ENCODE data around the gene UNC80.
A peak's percentile ranks its signal among the peaks of the same experiment; 100 is the strongest.

UNC80 gene

GRCh38 chr2:209922116-209922515 lies 150.5 kb downstream of the UNC80 start:
- TF ChIP-seq, protein P1, sequence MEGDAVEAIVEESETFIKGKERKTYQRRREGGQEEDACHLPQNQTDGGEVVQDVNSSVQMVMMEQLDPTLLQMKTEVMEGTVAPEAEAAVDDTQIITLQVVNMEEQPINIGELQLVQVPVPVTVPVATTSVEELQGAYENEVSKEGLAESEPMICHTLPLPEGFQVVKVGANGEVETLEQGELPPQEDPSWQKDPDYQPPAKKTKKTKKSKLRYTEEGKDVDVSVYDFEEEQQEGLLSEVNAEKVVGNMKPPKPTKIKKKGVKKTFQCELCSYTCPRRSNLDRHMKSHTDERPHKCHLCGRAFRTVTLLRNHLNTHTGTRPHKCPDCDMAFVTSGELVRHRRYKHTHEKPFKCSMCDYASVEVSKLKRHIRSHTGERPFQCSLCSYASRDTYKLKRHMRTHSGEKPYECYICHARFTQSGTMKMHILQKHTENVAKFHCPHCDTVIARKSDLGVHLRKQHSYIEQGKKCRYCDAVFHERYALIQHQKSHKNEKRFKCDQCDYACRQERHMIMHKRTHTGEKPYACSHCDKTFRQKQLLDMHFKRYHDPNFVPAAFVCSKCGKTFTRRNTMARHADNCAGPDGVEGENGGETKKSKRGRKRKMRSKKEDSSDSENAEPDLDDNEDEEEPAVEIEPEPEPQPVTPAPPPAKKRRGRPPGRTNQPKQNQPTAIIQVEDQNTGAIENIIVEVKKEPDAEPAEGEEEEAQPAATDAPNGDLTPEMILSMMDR (IDR thresholded peaks at IDR 0.05; ENCODE audit: low read depth, low read length), result no peak
- DNase-seq (ENCODE audit: extremely low read depth, low read depth), result no peak

- DNase-seq (ENCODE audit: extremely low read depth, low read depth), result no peak
- TF ChIP-seq, protein P1 (IDR thresholded peaks at IDR 0.05; ENCODE audit: low read depth, low read length), result no peak
Observed at GRCh38 chr2:209929369-209929768, 157.7 kb downstream of the UNC80 start.

DNA sequence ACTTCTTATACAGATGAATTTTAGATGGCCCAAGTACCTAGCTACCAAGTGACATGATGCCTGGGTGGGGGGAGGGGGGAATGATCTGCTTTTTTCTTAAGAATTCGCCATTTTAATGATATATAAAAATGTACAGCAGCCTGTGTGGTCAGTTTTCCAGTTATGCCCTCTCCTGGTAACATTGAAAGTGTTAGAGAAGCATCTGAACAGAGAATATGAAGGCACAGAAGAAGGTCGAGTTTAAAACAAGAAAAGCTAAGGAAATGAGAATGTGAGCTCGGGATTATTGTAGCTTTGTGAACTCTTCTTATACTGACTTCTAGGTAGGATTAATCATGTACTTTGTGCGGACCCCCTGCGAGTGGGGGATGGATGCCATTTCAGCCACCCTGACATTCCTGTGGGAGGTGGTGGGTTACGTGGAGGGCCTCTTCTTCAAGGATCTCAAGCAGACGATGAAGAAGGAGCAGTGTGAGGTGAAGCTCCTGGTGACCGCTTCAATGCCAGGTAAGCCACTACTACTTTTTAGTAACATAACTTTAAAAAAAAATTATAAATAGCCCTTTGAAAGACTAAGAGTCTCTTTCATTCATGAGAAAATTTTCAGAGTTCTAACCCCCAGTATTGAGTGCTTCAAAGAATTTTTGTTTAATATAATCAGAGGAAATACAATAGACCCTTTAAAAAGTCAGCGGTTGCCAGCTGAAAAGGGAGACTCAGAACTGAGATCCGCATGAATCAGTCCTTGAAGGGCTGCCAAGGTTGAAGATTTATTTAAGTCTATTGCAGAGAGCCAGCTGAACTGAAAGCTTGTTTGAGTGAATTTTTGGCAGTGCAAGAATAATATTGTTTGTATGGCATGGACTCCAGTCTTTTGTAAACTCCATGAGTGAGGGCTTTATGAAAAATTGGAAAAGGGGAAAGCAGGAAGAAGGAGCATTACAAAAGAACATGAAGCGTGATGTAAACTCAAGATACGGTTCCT lies 162.2 kb downstream of the UNC80 start:
- peak; percentile 3 for DNase-seq (ENCODE audit: extremely low read depth, low read depth)

GRCh38 chr2:209936106-209936666 lies 164.6 kb downstream of the UNC80 start:
- TF ChIP-seq, protein P1 (IDR thresholded peaks at IDR 0.05; ENCODE audit: low read depth, low read length), result no peak
- DNase-seq (ENCODE audit: extremely low read depth, low read depth), result no peak

More for the DNA sequence above, 162.2 kb downstream of the UNC80 start:
- TF ChIP-seq, protein P1 (IDR thresholded peaks at IDR 0.05; ENCODE audit: low read depth, low read length), result no peak

DNA sequence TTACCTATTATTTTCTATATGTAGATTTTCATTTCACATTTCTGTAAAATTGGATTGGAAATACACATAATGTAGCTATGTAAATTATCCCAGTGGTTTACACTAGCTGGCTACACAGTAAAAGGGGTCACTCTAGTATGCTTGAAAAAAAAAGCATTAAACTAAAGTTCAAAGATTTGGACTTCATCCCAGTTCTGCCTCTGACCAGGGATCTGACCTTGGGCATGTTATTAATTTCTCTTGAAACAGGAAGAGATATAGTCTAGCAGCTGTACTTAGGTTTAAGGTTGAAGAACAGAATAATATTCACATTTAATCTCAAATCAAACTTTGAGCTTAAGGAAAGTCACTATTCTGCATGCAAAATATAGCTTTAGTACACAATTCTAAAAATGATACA lies 166.3 kb downstream of the UNC80 start:
- TF ChIP-seq, protein P1 (IDR thresholded peaks at IDR 0.05; ENCODE audit: low read depth, low read length), result no peak
- no peak for DNase-seq (ENCODE audit: extremely low read depth, low read depth)

- TF ChIP-seq, protein P1 (IDR thresholded peaks at IDR 0.05; ENCODE audit: low read depth, low read length), result no peak
- no peak for DNase-seq (ENCODE audit: extremely low read depth, low read depth)
Observed at GRCh38 chr2:209938906-209939305, 167.3 kb downstream of the UNC80 start.

GRCh38 chr2:209940936-209941335 lies 169.3 kb downstream of the UNC80 start:
- TF ChIP-seq, protein P1 (IDR thresholded peaks at IDR 0.05; ENCODE audit: low read depth, low read length), result no peak
- DNase-seq (ENCODE audit: extremely low read depth, low read depth), result no peak

Data from AG09319 (cell line).